ENCODE data around the gene STARD13.
"Not testable (repeated sequence)": the region's sequence is repeated elsewhere in the genome, so short reads cannot be mapped to it uniquely, and the experiment has no call there.

STARD13 gene

DNA sequence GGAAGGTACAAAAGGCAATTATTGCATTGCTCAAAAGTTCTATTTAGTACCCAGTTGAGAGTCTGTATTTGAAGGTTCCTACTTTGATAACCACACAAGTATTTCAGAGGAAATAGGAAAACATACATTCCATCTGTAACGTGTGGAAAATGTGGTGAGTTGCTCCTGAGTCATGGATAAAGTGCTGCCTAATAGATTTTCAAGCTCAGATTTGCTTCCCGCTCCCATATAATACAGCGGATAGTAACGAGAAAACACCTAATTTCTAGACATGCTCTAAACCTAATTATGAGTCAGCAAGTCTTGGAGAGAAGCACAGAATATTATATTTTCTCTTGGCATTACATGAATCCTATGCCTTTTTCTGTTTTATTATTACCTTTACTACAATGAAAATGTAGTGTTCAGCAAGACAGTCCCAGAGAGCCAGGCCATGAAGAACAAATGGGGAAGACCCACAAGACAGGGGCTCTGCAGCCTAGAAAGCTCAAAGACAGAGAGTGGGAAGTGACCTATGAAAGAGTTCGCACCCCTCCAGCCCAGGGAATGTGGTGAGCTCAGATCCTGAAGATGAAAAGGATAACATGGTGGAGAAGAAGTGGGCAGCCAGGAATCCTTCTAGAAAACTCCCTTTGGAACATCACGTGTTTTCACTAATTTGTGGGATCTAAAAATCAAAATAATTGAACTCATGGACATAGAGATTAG lies 116.1 kb downstream of the STARD13 start:
- no peak for DNase-seq

DNA sequence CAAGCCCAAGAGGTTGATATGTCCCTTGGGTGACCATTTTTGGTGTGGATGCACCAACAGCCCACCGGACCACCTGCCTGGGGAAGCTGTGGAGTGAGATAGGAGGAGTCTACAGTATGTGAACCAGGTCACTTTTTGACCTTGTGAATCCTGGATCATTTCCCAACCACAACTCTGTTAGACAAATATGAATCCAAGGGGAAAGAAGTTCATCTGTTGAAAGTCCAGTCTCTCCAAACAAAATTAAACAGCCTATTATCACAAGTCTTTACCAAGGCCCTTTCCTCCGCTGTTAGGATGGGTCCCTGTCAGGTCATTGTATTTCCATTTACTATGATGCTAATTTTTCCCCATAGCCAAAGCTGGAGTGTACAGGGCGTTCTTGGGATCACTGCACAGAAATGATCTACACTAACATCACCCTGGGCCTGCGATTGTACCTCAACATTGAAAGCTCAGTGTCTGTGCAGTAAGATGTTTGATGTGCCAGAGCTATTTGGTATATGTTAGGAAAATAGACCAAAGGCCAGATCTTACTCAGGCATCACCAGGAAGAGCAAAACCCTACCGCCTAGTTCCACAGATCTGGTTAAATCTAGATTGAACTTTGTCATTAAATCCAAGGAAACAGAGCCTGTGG lies 117.1 kb downstream of the STARD13 start:
- DNase-seq, result no peak

DNA sequence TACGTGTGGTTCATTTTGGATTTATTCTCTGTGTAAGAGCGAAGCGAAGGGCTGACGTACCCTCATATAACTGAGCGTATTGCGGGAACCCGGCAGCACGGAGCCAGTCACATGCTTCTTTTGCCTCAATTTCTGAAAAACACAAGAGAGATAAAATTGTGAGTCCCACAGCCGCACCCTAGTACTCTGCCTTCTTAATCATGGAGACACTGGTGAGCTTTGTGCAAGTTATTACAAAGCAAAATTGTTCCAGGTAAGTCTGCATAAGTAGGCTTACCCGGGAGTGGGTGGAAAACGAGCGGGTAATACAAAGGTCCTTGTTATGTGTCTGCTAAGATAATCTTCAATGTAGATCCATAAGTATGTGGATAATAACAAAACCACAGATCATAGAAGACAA lies 118.1 kb downstream of the STARD13 start:
- DNase-seq, result no peak

DNA sequence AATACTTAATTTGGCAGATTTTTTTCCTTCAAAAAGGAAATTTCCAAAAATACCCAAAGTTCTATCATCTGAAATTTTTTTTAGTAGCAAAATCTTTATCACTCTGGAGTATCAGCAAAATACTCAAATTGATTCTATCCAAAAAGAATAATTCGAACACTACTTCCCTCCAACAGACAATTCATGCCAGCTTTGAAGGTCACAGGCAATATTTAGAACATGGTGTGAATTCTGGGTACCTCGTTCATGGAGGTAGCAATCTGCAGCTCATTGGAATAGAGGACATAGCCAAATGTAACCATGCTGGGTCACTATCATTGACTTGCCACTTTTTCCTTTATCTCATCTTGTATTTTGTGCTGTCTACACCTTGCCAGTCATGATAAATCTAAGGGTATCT lies 119.8 kb downstream of the STARD13 start:
- no peak for DNase-seq

DNA sequence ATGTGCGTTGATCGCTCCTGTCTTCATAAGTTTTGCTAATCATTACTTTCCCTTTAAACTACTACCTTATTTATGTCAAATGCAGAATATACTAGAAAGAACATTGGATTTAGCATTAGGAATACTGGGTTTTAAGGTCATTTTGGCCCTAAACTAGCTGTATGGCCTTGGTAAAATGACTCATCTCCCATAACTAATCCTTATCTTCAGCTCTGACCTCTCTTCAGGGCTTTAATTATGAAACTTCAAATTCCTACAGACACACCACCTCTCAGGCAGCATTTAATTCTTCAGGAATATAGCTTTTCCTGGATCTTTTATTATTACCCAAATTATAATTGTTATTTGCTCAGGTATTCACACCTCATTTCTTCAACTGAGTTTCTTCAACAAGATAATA lies 121.2 kb downstream of the STARD13 start:
- DNase-seq, result no peak

DNA sequence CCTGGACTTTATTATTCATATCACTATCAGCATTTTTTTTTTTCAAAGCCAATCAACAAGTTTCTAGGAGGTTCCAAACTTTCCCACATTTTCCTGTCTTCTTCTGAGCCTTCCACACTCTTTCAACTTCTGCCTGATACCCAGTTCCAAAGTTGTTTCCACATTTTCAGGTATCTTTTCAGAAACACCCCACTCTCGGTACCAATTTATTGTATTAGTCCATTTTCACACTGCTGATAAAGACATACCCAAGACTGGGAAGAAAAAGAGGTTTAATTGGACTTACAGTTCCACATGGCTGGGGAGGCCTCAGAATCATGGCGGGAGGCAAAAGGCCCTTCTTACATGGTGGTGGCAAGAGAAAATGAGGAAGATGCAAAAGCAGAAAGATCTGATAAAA lies 122.8 kb downstream of the STARD13 start:
- DNase-seq, result not testable (repeated sequence)

DNA sequence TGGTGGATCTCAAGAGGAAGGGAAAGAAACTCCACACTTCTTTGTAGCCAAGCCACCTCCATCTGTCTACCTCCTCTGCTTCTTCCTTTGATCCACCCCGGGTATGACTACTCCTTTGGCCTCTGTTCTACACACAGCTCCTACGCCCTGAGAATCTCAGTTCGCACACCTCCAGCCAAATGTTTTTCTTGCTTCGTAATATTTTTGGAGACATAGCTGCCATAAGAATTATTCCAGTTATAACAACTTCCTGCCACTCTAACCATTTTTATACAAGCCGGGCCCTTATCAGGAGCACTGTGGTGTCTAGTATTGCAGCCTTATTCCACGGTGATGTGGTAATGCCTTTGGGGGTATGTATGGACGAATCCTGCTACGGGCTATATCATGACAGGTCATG lies 126.7 kb downstream of the STARD13 start:
- no peak for DNase-seq

DNA sequence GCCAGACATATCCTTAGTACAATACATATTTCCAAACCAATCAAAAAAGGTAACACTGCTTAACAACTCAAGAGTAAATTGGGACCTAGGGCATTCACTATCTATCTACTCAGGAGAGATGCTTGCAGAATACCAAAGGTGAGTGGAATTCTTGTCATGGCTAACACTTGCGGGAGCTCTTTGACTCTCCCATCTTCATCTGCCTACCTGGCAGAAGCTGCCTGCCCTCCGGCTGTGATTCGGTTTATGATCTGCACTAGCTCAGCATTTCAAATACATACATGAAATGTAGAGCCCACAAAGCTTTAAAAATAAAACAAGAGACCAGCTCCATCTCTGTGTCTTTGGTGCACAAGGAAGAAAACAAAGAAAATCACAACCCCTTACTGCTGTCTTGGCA lies 127.3 kb downstream of the STARD13 start:
- DNase-seq, result no peak

DNA sequence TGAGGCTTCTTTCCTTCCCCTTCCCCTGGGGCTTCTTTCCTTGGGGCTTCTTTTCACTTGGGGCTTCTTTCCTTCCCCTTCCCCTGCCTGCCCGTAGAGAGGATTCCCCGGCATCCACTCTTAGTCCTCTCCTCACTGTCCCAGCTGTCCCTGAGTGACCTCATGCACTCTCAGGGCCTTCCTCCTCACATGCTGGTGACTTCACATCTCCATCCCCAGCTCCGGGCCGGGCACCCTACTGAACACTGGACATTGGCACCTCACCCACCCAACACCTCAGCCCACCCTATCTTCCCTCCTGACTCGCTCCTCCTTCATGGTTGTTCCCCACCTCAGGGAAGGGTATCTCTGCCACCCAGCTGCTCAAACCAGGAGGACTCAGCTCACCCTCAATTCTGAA lies 130.6 kb downstream of the STARD13 start:
- DNase-seq, result no peak

DNA sequence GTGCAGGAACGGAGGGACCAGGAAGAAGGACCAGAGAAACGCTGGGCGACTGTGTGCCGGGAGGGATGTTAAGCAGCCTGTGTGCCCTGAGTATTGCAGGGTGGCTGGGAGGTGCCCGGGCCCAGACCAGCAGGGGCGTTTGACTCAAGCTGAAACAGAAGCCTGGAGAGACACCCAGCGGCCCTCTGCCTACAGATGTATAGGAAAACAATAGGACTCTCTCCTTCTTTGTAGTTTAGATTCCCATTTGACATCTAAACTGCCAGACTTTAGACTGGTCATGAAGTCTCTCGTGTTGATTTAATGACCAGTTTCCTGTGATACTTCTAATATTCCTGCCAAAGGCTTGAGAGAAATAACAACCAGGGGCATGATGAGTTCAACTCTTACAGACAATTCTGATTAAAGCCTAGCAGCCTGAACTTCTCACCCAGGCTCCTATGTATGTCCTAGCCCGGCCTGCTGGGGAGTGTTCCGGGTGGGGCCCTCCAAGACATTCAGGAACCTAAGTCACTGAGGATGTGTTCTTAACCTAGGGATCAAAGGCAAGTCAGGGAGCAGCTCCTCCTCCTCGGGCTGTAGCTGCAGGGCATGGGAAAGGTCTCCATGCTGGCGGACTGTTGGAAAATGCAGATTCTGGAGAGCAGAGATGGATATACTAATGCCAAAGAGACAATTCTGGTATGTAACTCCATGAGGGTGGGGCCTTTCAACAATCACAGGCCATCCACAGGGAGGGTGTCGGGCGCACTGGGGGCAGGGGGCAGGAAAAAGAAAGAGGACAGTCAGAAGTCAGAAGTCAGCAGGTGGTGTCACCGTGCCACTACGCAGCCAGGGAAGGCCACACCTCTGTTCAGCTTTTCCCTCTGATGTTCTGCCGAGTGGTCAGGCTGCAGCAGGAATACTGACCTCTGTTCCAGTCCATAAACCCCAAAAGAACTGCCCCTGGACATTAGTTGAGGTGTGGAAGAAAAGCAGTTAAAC lies 131.8 kb downstream of the STARD13 start:
- DNase-seq, result no peak

DNA sequence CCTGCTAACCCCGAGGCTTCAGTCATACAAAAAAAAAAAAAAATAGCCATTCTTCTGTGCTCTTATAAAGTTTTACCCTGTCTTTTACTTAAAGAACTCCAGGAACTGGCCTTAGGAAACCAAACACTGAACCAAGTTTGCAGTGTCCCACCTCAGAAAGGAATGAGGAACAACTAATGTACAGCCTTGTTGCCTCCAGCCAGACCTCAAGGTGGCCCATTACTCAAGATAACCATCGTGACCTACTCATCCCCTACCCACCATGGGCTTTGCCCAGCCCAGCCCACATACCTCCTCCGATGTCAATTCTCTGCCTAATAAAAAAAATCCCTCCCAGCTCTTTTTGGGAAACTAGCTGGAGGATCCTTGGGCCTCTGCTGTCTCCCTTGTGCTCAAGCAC lies 133.2 kb downstream of the STARD13 start:
- no peak for DNase-seq

DNA sequence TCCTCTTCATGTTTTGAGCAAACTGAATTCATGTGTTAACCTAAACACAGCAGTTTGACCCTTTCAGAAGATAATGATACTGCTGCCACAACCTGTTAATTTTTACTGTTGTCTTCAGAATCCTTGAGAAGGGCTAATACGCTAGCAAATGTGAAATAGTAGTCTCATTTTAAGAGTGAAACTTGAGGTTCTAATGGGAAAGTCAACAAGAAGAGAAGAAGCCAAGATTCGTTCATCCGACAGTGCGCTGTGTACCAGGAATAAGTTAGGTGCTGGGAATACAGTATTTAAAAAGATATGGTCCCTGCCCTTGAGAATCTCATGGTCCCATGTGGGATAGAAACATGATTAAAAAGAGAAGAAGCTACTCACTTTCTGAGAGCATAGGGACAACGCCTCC lies 134.9 kb downstream of the STARD13 start:
- no peak for DNase-seq

DNA sequence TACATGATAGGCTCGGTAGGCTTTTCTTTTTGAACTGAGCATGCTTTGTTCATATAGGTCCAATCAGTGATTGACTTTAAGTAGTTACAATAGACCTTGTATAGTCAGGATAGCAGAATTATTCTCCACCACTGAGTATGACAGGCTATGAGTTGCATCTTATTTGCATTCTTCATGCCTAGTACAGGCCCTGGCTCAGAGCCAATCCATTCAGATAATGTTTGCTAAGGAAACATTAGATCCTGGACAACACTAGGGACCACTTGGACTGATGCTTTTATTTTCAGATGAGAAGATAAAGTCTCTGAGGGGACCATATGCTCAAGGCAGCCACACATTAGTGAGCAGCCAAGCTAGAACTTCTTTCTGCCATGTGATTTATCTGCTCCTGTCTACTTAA lies 135.4 kb downstream of the STARD13 start:
- DNase-seq, result peak; percentile 1

DNA sequence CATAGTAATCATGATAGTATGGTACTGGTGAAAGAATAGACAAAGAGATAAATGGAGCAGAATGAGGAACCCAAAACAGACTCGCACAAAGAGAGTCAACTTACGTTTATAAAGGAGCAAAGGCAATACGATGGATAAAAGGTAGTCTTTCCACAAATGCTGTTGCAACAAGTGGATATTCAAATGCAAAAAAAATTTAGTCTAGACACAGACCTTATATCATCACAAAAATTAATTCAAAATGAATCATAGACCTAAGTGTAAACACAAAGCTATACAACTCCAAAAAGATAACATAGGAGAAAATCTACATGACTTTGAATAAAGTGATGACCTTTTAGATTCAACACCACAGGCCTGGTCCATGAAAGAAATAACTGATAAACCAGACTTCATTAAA lies 137.7 kb downstream of the STARD13 start:
- DNase-seq, result no peak

DNA sequence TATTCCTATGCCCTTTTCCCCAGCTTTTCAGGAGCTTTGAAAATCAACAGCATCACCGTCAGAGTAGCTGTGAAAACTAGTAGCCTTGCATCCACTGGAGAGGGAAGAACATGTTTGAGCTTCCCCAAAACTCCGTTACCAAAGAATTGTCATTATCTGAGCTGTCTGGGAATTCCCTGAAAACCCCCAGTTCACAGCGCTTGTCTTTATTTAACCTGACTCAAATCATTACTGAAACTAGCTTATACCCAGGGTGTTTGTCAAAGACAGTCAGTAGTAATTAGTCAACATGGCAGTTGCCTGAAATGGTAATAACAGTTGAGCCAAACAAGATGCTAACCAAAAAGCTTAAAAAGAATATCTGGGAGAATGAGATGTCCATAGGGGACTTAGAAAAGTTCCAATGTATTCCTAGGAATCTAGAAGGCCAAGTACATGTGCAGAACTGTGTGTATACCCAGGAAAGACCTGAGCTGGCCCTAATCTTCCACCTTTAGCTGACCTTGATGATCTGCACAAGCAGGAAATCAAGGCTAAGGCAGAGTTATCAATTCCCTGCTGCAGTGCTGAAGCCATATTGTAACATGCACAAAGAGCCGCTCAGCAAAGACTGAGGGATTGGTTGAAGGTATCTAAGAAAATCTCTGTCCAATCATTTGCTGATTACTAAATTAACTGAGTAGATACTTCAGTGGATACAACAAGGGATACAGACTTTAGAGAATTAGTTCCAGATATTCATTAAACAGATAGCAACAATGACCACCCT lies 138.5 kb downstream of the STARD13 start:
- DNase-seq, result no peak

DNA sequence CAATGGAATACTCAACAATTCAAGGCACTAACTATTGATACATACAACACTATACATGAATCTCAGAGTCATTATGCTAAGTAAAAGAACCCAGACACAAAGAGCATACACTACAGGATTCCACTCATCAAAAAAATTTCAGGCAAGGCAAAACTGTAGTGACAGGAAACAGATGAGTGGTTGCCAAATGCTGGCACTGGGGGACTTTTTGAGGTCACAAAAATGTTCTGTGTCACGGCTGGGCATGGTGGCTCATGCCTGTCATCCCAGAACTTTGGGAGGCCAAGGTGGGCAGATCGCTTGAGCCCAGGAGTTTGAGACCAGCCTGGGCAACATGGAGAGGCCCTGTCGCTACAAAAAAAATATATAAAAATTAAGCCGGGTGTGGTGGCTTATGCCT lies 139.9 kb downstream of the STARD13 start:
- DNase-seq, result no peak

DNA sequence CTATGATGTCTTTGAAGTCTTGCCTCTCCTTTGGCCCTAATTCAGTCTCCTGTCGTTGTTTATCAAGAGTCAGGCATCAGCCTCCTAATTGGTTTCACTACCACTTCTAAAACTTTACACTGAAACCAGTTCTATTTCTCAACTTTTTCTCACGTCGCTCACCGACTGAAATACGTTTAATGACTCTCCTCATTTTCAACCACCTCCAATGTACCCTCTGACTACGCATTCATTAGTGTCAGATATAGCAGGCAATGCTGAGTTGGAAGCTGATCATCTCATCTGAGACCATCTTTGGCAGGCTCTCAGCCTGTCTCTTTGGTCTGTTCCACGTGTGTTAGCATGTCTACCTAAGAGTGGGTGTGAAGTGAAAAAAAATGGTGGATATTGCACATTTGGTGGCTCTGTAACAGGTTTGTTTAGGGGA lies 141.2 kb downstream of the STARD13 start:
- DNase-seq, result no peak

DNA sequence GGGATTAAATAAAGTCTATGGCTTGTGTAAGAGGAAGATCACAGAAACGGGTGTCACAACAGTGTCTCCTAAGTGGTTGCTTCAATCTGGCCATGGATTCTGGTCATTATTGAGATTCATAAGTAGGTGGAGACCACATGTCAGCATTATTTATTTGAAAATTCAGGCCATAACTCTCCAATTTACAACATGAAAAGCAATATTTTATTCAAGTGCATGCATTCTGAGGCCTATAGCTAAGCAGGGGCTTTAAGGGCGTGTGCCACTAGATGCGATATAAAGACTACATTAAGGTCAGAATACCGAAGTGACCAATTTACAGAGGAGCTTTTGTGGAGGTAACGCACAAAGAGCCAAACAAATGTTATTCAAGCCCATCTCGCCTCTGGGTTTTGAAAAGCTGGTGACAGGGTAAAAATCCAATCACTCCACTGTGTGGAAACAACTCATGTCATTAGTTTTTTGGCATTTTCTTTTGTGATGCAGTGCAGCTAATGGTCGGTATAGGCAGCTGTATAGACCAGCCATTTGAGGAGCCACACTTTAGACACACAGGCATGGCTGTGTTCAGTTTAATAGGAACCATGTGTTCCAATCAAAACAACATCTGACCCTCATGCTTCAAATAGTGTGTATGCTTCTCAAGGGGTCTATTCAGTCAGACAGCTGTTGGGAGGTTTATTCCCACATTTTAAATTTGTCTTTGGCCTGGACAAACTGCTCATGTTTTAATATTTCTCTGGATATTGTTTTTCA lies 145.6 kb downstream of the STARD13 start:
- DNase-seq, result no peak

DNA sequence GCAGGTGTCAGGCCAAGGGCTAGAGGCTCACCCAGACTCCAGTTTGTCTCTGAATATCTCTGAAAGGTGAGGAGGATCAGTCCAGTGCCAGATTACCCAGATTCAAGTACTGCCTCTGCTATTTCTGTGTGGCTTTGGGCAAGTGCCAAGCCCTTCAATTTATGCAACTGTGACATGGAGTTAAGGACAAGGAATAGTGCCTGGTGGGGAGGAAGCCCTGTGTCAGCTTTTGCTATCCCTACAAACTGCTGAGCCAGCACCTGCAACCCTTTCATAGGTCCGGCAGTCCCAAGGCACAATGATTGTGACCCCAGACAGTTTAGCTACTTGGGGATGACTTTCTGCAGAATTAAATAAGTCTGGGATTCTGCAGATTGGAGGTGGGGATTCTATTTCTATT lies 146.4 kb downstream of the STARD13 start:
- peak; percentile 12 for DNase-seq

DNA sequence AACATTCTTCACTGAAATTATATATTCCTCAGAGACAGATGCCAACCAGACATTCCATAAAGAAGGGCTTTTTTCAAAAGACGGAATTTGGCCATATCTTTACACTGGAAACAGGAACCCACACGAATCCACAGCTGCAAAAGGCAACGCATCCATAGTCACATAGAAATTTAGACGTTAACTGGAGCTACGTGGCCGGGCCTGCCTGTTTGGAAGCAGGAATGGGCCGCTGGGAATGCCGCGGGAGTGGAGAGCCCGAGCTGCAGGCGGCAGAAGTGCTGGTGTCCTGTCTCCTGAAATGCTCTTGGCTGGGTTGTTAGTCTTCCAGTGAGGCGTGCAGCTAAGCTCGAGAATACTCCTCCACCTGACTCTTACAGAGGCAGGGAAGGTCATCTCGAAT lies 147.1 kb downstream of the STARD13 start:
- DNase-seq, result peak; percentile 17

DNA sequence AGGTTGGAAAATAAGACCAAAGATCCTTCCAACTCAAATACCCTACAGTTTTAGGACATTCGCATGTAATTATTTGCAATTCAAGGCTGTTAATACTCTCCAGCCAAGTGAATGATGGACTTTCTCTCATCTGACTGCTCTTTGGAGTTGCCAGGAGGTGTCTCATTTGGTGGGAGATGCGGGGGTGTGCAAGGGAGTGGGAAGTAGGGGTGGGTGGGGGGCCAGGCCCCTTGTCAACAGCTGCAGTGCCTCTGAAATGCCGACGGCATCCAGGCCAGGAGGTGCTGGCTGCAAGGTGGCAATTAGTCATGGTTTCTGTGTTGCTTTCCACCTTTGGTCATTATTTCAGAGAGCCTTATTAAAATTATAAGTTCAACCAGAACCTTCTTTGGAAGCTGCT lies 147.8 kb downstream of the STARD13 start:
- DNase-seq, result no peak

DNA sequence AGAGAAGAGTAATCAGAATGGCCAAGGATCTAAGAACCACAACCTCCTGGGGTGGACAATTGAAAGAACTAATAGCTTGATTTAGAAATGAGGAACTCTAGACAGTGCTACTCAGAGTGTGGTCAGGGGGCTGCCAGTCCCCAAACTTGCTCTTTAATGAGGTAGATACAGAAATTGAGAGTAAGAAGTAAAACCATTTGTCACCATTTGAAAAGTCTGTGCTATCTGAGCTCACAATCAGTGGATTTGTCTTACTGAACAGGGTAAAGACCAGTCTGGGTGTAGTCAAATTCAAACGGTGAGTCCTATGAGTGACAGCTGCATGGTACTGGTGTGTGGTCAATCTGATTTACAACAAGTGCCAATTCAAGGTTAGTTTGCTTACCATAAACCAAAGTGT lies 150.5 kb downstream of the STARD13 start:
- no peak for DNase-seq

All from NCI-H510A (cell line).